Keratinocyte (primary cell): ENCODE results near the gene SLC6A15. TPM values are rescaled to one million over a fixed set of nuclear protein-coding genes. Genes with fewer than 3 reads are reported as not detected.

Source experiments
- DNase-seq: peaks from one replicate; pipeline ENCODE4 v3.0.0-alpha.2; 2011; ENCODE audit warnings: low read depth, missing footprints, low spot score
- FAIRE-seq: peaks from 2 replicates; lab custom pipeline; 2011; peaks lifted over from hg19 to GRCh38; lab: Jason Lieb, UNC
- H2AFZ ChIP-seq: 2 replicates; pipeline ENCODE4 v1.6.0; 2012; ENCODE audit warnings: low read length, control low read depth, inconsistent platforms; ENCODE audit not compliant: control insufficient read depth
- H3K27ac ChIP-seq: 2 replicates; pipeline ENCODE4 v1.5.1; 2011; ENCODE audit warnings: low read length; ENCODE audit not compliant: control insufficient read depth, insufficient read depth
- H3K27me3 ChIP-seq: 3 replicates; pipeline ENCODE4 v1.6.0; 2011; ENCODE audit warnings: low read length; ENCODE audit not compliant: control insufficient read depth, insufficient read depth; ENCODE audit errors: extremely low read depth
- H3K36me3 ChIP-seq, 2 experiments: 2 replicates in 1 of 2; 3 replicates in 1 of 2; pipeline ENCODE4 v1.5.1; 2011; ENCODE audit warnings: low read length in 2 of 2, mild to moderate bottlenecking in 1 of 2; ENCODE audit not compliant: control insufficient read depth in 2 of 2, insufficient read depth in 2 of 2; ENCODE audit errors: extremely low read depth in 1 of 2
- H3K4me1 ChIP-seq: 3 replicates; pipeline ENCODE4 v1.5.1; 2011; ENCODE audit warnings: low read length; ENCODE audit not compliant: control insufficient read depth, insufficient read depth; ENCODE audit errors: extremely low read depth
- H3K4me2 ChIP-seq: 3 replicates; pipeline ENCODE4 v1.6.0; 2011; ENCODE audit warnings: low read depth, low read length; ENCODE audit not compliant: control insufficient read depth, insufficient read depth; ENCODE audit errors: extremely low read depth
- H3K4me3 ChIP-seq, 3 experiments: fragments of 200-600 bp in 1 of 3; sonication (generic) in 1 of 3; 2 replicates in 2 of 3; 3 replicates in 1 of 3; pipeline ENCODE4 v1.5.1; 2011 to 2016; ENCODE audit warnings: low read length in 3 of 3, mild to moderate bottlenecking in 3 of 3, control low read depth in 2 of 3, inconsistent platforms in 1 of 3, low read depth in 1 of 3, mixed read lengths in 1 of 3, mixed run types in 1 of 3, moderate library complexity in 1 of 3; ENCODE audit not compliant: control insufficient read depth in 2 of 3, insufficient read depth in 2 of 3; ENCODE audit errors: extremely low read depth in 1 of 3
- H3K79me2 ChIP-seq: 2 replicates; pipeline ENCODE4 v1.6.0; 2012; ENCODE audit warnings: low read length; ENCODE audit not compliant: control insufficient read depth, insufficient read depth
- H3K9ac ChIP-seq: 3 replicates; pipeline ENCODE4 v1.6.0; 2011; ENCODE audit warnings: low read length; ENCODE audit not compliant: control insufficient read depth, insufficient read depth; ENCODE audit errors: extremely low read depth
- H3K9me1 ChIP-seq: 3 replicates; pipeline ENCODE4 v1.6.0; 2011; ENCODE audit warnings: low read length; ENCODE audit not compliant: control insufficient read depth, insufficient read depth; ENCODE audit errors: extremely low read depth
- H3K9me3 ChIP-seq: 2 replicates; pipeline ENCODE4 v1.5.1; 2012; ENCODE audit warnings: low read depth, low read length; ENCODE audit not compliant: control insufficient read depth
- H4K20me1 ChIP-seq: 3 replicates; pipeline ENCODE4 v1.6.0; 2011; ENCODE audit warnings: low read length; ENCODE audit not compliant: control insufficient read depth, insufficient read depth; ENCODE audit errors: extremely low read depth
- EZH2 ChIP-seq: IDR thresholded peaks from one replicate; pipeline ENCODE4 v1.6.1; 2012; ENCODE audit warnings: inconsistent platforms, mild to moderate bottlenecking, low read length, moderate library complexity
- dilution Hi-C: fragments of 300-500 bp; cut with MboI; formaldehyde crosslinking; loops from one replicate; pipeline ENCODE4 v1.7.0; 2020; ENCODE audit warnings: low sequenced_read_pairs; ENCODE audit not compliant: extremely low pct_ligation_motif_present
- polyA plus RNA-seq, 5 experiments: library from polyadenylated mRNA; depleted of rRNA in 3 of 5; stranded (reverse) in 3 of 5; stranded (forward) in 1 of 5; unstranded in 1 of 5; fragments of >200 nt; gene quantifications; 1 replicate in 1 of 5; 2 replicates in 3 of 5; 3 replicates in 1 of 5; pipeline versions ENCODE4 v1.2.1 to v1.2.3, GENCODE V29; 2011 to 2012; ENCODE audit warnings: missing spikeins in 2 of 5, low read depth in 1 of 5, low replicate concordance in 1 of 5
- TF ChIP-seq, protein P1 (sequence below), 3 experiments: IDR thresholded peaks in 1 of 3; conservative IDR thresholded peaks in 1 of 3; optimal IDR thresholded peaks in 1 of 3; 2 replicates in 2 of 3; 3 replicates in 1 of 3; pipeline versions ENCODE3 to v1.5.1; 2011; ENCODE audit warnings: low read length in 3 of 3, mild to moderate bottlenecking in 3 of 3, moderate library complexity in 2 of 3, control low read depth in 1 of 3, inconsistent platforms in 1 of 3; ENCODE audit not compliant: insufficient read depth in 2 of 3; ENCODE audit errors: extremely low read depth in 1 of 3

SLC6A15 gene
- polyA plus RNA-seq, 1 donor (not counting 4 experiments of a cell fraction or from before 2014, with no cell fraction given) = 18.9 TPM

DNA sequence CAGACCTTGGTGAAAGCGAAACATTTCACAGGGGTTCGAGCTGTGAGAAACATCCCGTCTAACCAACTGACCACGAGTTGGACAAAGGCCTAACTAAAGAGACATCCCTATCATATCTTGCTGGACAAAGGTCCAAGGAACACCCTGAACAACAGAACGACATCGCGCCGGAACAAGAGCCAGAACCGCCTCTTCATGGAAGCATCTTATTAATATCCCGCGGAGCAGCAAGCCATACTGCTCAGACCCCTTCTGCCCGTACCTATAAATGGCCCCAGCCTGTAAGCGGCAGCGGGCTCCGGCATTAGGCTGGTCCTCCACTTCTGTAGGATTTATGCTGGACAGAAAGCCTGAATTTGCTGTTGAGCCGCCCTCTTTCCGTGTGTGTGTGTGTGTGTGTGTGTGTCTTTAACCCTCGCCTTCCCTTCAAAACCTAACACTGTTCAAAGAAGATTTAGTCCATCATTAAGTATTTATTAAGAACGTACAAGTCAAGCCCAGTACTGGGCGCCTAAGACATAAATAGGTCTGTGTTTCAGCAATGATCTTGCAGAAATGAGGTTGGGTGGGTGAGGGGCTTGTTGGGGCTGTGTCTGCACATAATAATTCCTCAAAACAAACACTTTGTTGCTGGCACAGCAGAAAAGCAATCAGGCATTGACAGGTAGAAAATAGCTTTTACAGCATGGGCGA lies 1.9 kb downstream of the SLC6A15 start:
- Histone ChIP-seq H3K9ac (peak overlapping the region; percentile 98), H3K9me3 (no peaks in the 10 kb centered on the region), H3K4me2 (peak overlapping the region; percentile 75), H3K27me3 (no peaks in the 10 kb centered on the region), H3K9me1 (no peaks in the 10 kb centered on the region), H3K4me3 (peak overlapping the region; percentile 82 to 94 (median 87)), H3K36me3 (no peaks in the 10 kb centered on the region), H3K4me1 (peaks cover 18% of the 10 kb centered on the region), H4K20me1 (no peaks in the 10 kb centered on the region), H3K27ac (peak overlapping the region; percentile 93), H3K79me2 (peaks cover 55% of the 10 kb centered on the region), H2AFZ (peak overlapping the region; percentile 96)
- TF ChIP-seq EZH2 = no peak
- TF ChIP-seq, protein P1, sequence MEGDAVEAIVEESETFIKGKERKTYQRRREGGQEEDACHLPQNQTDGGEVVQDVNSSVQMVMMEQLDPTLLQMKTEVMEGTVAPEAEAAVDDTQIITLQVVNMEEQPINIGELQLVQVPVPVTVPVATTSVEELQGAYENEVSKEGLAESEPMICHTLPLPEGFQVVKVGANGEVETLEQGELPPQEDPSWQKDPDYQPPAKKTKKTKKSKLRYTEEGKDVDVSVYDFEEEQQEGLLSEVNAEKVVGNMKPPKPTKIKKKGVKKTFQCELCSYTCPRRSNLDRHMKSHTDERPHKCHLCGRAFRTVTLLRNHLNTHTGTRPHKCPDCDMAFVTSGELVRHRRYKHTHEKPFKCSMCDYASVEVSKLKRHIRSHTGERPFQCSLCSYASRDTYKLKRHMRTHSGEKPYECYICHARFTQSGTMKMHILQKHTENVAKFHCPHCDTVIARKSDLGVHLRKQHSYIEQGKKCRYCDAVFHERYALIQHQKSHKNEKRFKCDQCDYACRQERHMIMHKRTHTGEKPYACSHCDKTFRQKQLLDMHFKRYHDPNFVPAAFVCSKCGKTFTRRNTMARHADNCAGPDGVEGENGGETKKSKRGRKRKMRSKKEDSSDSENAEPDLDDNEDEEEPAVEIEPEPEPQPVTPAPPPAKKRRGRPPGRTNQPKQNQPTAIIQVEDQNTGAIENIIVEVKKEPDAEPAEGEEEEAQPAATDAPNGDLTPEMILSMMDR (optimal IDR thresholded peaks at IDR 0.05 in 1 of 3, IDR thresholded peaks at IDR 0.05 in 1 of 3, conservative IDR thresholded peaks at IDR 0.05 in 1 of 3; ENCODE audit: extremely low read depth in 1 of 3, insufficient read depth in 2 of 3, low read length in 3 of 3) = no peak
- DNase-seq = no peak
- dilution Hi-C loops = no loop called here
- peak; percentile 34 for FAIRE-seq

GRCh38 chr12:84904051-84904450 lies 8.5 kb downstream of the SLC6A15 start:
- Histone ChIP-seq H3K36me3 (peaks cover 0 to 2% of the 10 kb centered on the region in 2 experiments), H3K4me1 (no peaks in the 10 kb centered on the region), H3K79me2 (peaks cover 45% of the 10 kb centered on the region), H4K20me1 (no peaks in the 10 kb centered on the region), H3K27me3 (no peaks in the 10 kb centered on the region), H3K27ac (no peak overlapping the region), H3K9ac (no peak overlapping the region), H3K4me2 (no peak overlapping the region), H3K4me3 (no peak overlapping the region), H3K9me3 (no peaks in the 10 kb centered on the region), H3K9me1 (no peaks in the 10 kb centered on the region), H2AFZ (no peak overlapping the region)
- dilution Hi-C loops = no loop called here
- FAIRE-seq (no peak), DNase-seq (no peak)
- TF ChIP-seq, protein P1 (optimal IDR thresholded peaks at IDR 0.05 in 1 of 3, IDR thresholded peaks at IDR 0.05 in 1 of 3, conservative IDR thresholded peaks at IDR 0.05 in 1 of 3; ENCODE audit: extremely low read depth in 1 of 3, insufficient read depth in 2 of 3, low read length in 3 of 3) = no peak
- TF ChIP-seq EZH2 = no peak
